CD14-positive monocyte (primary cell): ENCODE results near the gene BSPRY. TPM values are rescaled to one million over a fixed set of nuclear protein-coding genes. Genes with fewer than 3 reads are reported as not detected.

Experiments
- DNase-seq, 3 donors: peaks; one replicate each; pipeline ENCODE4 v3.0.0-alpha.2; 2011 to 2022
- H2AFZ ChIP-seq: 2 replicates; pipeline ENCODE4 v1.6.0; 2012; ENCODE audit warnings: mild to moderate bottlenecking, low read depth, low read length, inconsistent platforms; ENCODE audit not compliant: insufficient read depth, poor library complexity, severe bottlenecking
- H3K27ac ChIP-seq, 2 donors: 1 replicate in 1 of 2; 2 replicates in 1 of 2; pipeline ENCODE4 v1.5.1; 2012 to 2013; ENCODE audit warnings: low read length in 2 of 2, control low read depth in 1 of 2, inconsistent platforms in 1 of 2, low read depth in 1 of 2, mild to moderate bottlenecking in 1 of 2
- H3K27me3 ChIP-seq, 2 donors: one replicate each; pipeline versions ENCODE4 v1.6.0 to v1.6.1; 2011 to 2013; ENCODE audit warnings: low read length in 2 of 2; ENCODE audit not compliant: control insufficient read depth in 2 of 2, insufficient read depth in 2 of 2
- H3K36me3 ChIP-seq, 2 donors: replicated peaks in 1 of 2; 1 replicate in 1 of 2; 2 replicates in 1 of 2; pipeline versions ENCODE4 v1.5.1 to v1.6.1; 2012 to 2013; ENCODE audit warnings: low read length in 2 of 2, control low read depth in 1 of 2, inconsistent platforms in 1 of 2, mild to moderate bottlenecking in 1 of 2; ENCODE audit not compliant: insufficient read depth in 2 of 2, control insufficient read depth in 1 of 2
- H3K4me1 ChIP-seq, 2 donors: 1 replicate in 1 of 2; 2 replicates in 1 of 2; pipeline versions ENCODE4 v1.5.1 to v1.6.1; 2012 to 2013; ENCODE audit warnings: low read length in 2 of 2, control low read depth in 1 of 2, inconsistent platforms in 1 of 2, mild to moderate bottlenecking in 1 of 2, moderate library complexity in 1 of 2; ENCODE audit not compliant: insufficient read depth in 2 of 2, control insufficient read depth in 1 of 2
- H3K4me2 ChIP-seq: replicated peaks from 2 replicates; pipeline ENCODE3; 2012; ENCODE audit warnings: low read length, moderate library complexity, mild to moderate bottlenecking; ENCODE audit not compliant: poor library complexity, severe bottlenecking; ENCODE audit errors: extremely low read depth
- H3K4me3 ChIP-seq, 3 experiments: fragments of 200-600 bp in 1 of 3; sonication (generic) in 1 of 3; replicated peaks in 1 of 3; 1 replicate in 2 of 3; 2 replicates in 1 of 3; pipeline ENCODE4 v1.5.1; 2011 to 2013; ENCODE audit warnings: low read length in 3 of 3, mild to moderate bottlenecking in 3 of 3, control low read depth in 2 of 3, low read depth in 2 of 3, inconsistent platforms in 1 of 3, moderate library complexity in 1 of 3
- H3K79me2 ChIP-seq: 2 replicates; pipeline ENCODE4 v1.6.0; 2012; ENCODE audit warnings: mild to moderate bottlenecking, control low read depth, inconsistent platforms, low read length, moderate library complexity; ENCODE audit not compliant: insufficient read depth
- H3K9ac ChIP-seq: 2 replicates; pipeline ENCODE4 v1.6.0; 2017; ENCODE audit warnings: low read length, mild to moderate bottlenecking; ENCODE audit not compliant: insufficient read depth, poor library complexity, severe bottlenecking
- H3K9me3 ChIP-seq, 2 donors: replicated peaks in 1 of 2; 1 replicate in 1 of 2; 2 replicates in 1 of 2; pipeline versions ENCODE4 v1.5.1 to v1.6.1; 2012 to 2013; ENCODE audit warnings: low read length in 2 of 2, control low read depth in 1 of 2; ENCODE audit not compliant: control insufficient read depth in 1 of 2, insufficient read depth in 1 of 2
- H4K20me1 ChIP-seq: 2 replicates; pipeline ENCODE4 v1.6.0; 2012; ENCODE audit warnings: mild to moderate bottlenecking, low read length, control low read depth, moderate library complexity; ENCODE audit not compliant: insufficient read depth
- H3K27ac Mint-ChIP-seq, 7 donors: one replicate each; pipeline ENCODE4 v1.8.0; 2020; ENCODE audit warnings: mild to moderate bottlenecking in 7 of 7, mixed read lengths in 7 of 7, moderate library complexity in 6 of 7, inconsistent platforms in 2 of 7
- H3K27me3 Mint-ChIP-seq, 3 donors: one replicate each; pipeline ENCODE4 v1.8.0; 2021 to 2022; ENCODE audit warnings: low read depth in 3 of 3, mild to moderate bottlenecking in 3 of 3, mixed read lengths in 3 of 3, moderate library complexity in 3 of 3, inconsistent platforms in 1 of 3
- H3K36me3 Mint-ChIP-seq, 2 donors: one replicate each; pipeline ENCODE4 v1.8.0; 2020; ENCODE audit warnings: mixed read lengths in 2 of 2, inconsistent platforms in 1 of 2, mild to moderate bottlenecking in 1 of 2
- H3K4me1 Mint-ChIP-seq: one replicate; pipeline ENCODE4 v1.8.0; 2020; ENCODE audit warnings: mild to moderate bottlenecking, mixed read lengths
- H3K4me3 Mint-ChIP-seq, 2 donors: one replicate each; pipeline ENCODE4 v1.8.0; 2020; ENCODE audit warnings: mild to moderate bottlenecking in 2 of 2, mixed read lengths in 2 of 2, moderate library complexity in 1 of 2
- H3K9me3 Mint-ChIP-seq, 7 donors: one replicate each; pipeline ENCODE4 v1.8.0; 2020 to 2022; ENCODE audit warnings: mixed read lengths in 7 of 7, mild to moderate bottlenecking in 6 of 7, moderate library complexity in 6 of 7, inconsistent platforms in 2 of 7
- CTCF ChIP-seq: fragments of 200-600 bp; IDR thresholded peaks from one replicate; pipeline ENCODE4 v1.8.0; 2022; ENCODE audit warnings: antibody characterized with exemption, mild to moderate bottlenecking
- WGBS: methylation state at CpG from one replicate; pipeline ENCODE4 v1.1.5; 2013; ENCODE audit warnings: missing lambda C conversion rate; ENCODE audit not compliant: insufficient coverage; 5-methylcytosine and 5-hydroxymethylcytosine counted together
- intact Hi-C, 2 donors: fragments of 100-400 bp; cut with micrococcal nuclease; formaldehyde crosslinking; loops; one replicate each; pipeline versions ENCODE4 v1.15.0 to v1.15.1; 2023
- polyA plus RNA-seq, 3 donors: library from polyadenylated mRNA; depleted of rRNA in 1 of 3; unstranded in 2 of 3; stranded (reverse) in 1 of 3; fragments of 300-500 nt in 2 of 3; fragments of >200 nt in 1 of 3; fragmentation: Illumina TruSeq in 2 of 3; gene quantifications; 1 replicate in 2 of 3; 2 replicates in 1 of 3; pipeline ENCODE4 v1.2.3, GENCODE V29; 2012 to 2021

The BSPRY gene
- polyA plus RNA-seq, 3 donors, result 0.16 TPM; not detected in 2

- Mint-ChIP-seq H3K4me1 (peaks cover 30% of the 10 kb centered on the region), H3K36me3 (no peaks in the 10 kb centered on the region), H3K27me3 (peaks cover 8 to 14% (median 12%) of the 10 kb centered on the region in 3 donors), H3K27ac (no peak overlapping the region), H3K9me3 (no peaks in the 10 kb centered on the region), H3K4me3 (peak overlapping the region; percentile 72 to 86)
- 30% methylated on average over 9 of the region's 13 CpGs for WGBS
- Histone ChIP-seq H3K36me3 (no peaks in the 10 kb centered on the region), H2AFZ (peak overlapping the region; percentile 85), H3K9me3 (no peaks in the 10 kb centered on the region), H3K9ac (peak overlapping the region; percentile 53), H3K27ac (no peak overlapping the region), H3K27me3 (peaks cover 0 to 3% of the 10 kb centered on the region in 2 donors), H3K4me1 (peaks cover 19 to 21% of the 10 kb centered on the region in 2 donors), H3K4me3 (peak overlapping the region in 1 of 3 experiments; percentile 80), H3K4me2 (peak overlapping the region; percentile 93), H3K79me2 (no peaks in the 10 kb centered on the region), H4K20me1 (no peaks in the 10 kb centered on the region)
- no peak for DNase-seq
- intact Hi-C loops, result loop anchor here in 1 of 2 donors (10.0 kb wide), 1 partner anchor 56 kb away; the partner anchor contains the start of gene ALAD
- TF ChIP-seq CTCF, result no peak
Measured at GRCh38 chr9:113349066-113349444, 286 bp upstream of the BSPRY start.

GRCh38 chr9:113350107-113350661 lies 843 bp downstream of the BSPRY start:
- Histone ChIP-seq H2AFZ (peak overlapping the region; percentile 85), H3K9ac (peak overlapping the region; percentile 53), H3K9me3 (no peaks in the 10 kb centered on the region), H3K27me3 (peaks cover 0 to 3% of the 10 kb centered on the region in 2 donors), H3K79me2 (no peaks in the 10 kb centered on the region), H3K27ac (peak overlapping the region in 1 of 2 donors; percentile 16), H3K4me2 (peak overlapping the region; percentile 93), H3K4me3 (peak overlapping the region; percentile 25 to 80 (median 61)), H3K4me1 (peaks cover 19 to 21% of the 10 kb centered on the region in 2 donors), H4K20me1 (no peaks in the 10 kb centered on the region), H3K36me3 (no peaks in the 10 kb centered on the region)
- Mint-ChIP-seq H3K27me3 (peaks cover 8 to 14% (median 12%) of the 10 kb centered on the region in 3 donors), H3K9me3 (no peaks in the 10 kb centered on the region), H3K36me3 (no peaks in the 10 kb centered on the region), H3K4me3 (peak overlapping the region; percentile 86 to 94), H3K4me1 (peaks cover 30% of the 10 kb centered on the region), H3K27ac (peak overlapping the region in 4 of 7 donors; percentile 40 to 67 (median 64))
- intact Hi-C loops, result no loop called here
- no peak for DNase-seq
- TF ChIP-seq CTCF, result no peak
- WGBS, result 0% methylated on average over 6 of the region's 14 CpGs
